Measurements from ENCODE around the gene GABPB1. TPM values are rescaled to one million over a fixed set of nuclear protein-coding genes. Genes with fewer than 3 reads are reported as not detected.

The GABPB1 gene
- polyA plus RNA-seq, 3 donors, result 29.9 to 31.6 (median 29.9) TPM

GRCh38 chr15:50353251-50353974, 1.6 kb downstream of the GABPB1 start:
- peak; percentile 21 for DNase-seq

DNA sequence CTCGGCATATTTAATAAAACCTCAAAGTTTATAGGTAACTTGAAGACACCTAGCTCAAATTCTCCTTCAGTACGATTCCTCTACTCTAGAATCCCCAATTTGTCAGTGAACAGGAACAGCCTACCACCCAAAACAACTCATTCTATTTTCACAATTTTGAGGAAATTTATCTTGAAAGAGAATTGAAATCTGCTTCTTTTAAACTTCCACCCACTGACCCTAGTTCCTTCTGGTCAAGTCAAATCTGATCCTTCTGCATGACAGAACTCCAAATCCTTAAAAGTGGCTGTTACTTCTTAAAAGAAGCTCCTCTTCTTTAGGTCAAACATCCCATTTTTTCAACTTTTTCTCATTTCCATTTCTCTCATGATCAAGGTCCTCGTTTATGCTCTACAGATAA, 4.4 kb downstream of the GABPB1 start:
- DNase-seq, result no peak

DNA sequence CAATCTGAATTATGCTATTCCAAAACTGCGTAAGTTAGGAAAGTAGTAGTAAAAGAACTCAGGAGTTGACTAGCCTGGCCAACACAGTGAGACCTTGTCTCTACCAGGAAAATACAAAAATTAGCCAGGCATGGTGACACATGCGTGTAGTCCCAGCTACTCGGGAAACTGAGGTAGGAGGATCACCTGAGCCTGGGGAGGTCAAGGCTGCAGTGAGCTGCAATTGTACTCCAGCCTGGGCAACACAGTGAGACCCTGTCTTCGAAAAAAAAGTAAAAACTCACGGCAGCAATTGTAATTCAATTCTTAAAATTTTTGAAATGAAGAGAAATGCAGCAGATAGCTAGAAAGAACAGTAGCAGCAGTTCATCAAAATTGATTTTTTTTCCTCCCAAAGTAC, 9.7 kb downstream of the GABPB1 start:
- DNase-seq, result no peak

DNA sequence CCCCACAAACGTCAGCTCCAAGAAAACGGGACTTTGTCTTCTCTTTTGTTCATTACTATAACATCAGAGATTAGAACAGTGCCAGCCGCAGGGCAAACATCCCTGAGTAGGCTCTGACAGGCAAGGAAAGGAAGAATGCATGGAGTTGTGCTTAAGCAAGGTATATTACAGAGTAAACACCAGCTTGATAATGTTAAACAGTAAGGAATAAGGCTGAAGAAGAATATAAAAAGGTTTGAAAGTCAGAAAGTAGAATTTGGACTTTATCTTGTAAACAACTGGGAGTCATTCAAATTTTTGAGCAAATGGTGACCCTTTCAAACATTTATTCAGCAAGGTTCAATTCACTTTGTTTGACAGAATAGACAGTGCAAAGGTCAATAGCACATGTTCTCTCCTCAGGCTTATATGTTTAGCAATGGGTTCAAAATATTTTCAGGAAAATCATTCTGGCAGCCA, 11.0 kb downstream of the GABPB1 start:
- no peak for DNase-seq

- DNase-seq, result no peak
Measured at GRCh38 chr15:50341616-50342136, 13.3 kb downstream of the GABPB1 start.

GRCh38 chr15:50340416-50340815, 14.6 kb downstream of the GABPB1 start:
- no peak for DNase-seq

DNA sequence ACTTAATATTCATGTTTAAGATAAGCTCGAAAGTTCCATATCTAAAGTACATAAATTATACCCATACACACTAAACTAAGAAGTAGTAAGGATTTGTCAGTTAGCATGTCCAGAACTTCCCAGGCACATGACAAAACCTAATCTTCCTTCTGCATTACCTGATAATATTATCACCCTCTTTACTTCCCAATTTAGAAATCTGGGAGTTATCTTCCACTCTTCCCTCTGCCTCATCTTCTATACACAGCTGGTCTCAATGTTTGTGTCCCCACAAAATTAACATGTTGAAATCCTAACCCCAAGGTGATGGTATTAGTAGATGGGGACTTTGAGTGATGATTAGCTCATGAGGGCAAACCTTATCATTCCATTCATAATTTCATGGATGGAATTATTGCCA, 15.3 kb downstream of the GABPB1 start:
- no peak for DNase-seq

GRCh38 chr15:50335251-50335650, 19.7 kb downstream of the GABPB1 start:
- no peak for DNase-seq

GRCh38 chr15:50333229-50333628, 21.8 kb downstream of the GABPB1 start:
- DNase-seq, result no peak

DNA sequence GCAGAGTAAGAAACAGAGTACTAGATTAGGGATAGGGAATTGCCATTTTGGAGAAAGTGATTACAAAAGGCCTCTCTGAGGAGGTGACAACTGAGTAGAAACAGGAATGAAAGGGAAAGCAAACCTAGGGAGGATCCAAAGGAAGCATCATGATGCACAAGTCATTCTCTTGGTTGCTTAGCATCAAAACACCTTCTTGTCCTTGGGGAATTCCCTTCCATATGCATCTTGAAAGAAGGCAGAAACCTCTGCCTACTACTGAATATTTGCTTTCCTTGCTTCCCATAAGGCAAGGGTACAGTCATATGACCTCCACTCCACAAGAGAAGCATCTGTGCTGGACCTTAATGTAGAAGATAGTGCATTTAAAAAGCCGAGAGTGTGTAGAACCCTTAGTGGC, 24.1 kb downstream of the GABPB1 start:
- no peak for DNase-seq

DNA sequence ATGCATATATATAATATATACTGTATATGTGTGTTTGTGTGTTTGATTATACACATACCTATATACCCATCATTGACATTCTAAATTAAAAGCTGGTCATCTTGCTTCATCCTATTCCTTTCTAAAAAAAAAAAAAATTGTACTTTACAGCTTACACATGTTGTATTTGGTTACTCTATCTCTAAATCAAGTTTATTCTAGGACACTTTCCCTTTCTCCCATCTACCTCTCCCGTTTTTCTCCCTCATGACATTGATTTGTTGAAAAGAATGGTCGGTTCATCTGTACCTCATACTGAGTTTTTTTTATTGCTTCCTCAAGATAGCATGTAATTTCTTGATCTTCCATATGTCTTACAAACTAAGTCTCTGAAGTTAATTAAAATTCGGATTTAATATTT, 26.9 kb downstream of the GABPB1 start:
- DNase-seq, result no peak

GRCh38 chr15:50321680-50322210, 33.3 kb downstream of the GABPB1 start:
- DNase-seq, result no peak

- no peak for DNase-seq
Measured at GRCh38 chr15:50320504-50320903, 34.5 kb downstream of the GABPB1 start.

- DNase-seq, result no peak
Measured at GRCh38 chr15:50318697-50319096, 36.3 kb downstream of the GABPB1 start.

DNA sequence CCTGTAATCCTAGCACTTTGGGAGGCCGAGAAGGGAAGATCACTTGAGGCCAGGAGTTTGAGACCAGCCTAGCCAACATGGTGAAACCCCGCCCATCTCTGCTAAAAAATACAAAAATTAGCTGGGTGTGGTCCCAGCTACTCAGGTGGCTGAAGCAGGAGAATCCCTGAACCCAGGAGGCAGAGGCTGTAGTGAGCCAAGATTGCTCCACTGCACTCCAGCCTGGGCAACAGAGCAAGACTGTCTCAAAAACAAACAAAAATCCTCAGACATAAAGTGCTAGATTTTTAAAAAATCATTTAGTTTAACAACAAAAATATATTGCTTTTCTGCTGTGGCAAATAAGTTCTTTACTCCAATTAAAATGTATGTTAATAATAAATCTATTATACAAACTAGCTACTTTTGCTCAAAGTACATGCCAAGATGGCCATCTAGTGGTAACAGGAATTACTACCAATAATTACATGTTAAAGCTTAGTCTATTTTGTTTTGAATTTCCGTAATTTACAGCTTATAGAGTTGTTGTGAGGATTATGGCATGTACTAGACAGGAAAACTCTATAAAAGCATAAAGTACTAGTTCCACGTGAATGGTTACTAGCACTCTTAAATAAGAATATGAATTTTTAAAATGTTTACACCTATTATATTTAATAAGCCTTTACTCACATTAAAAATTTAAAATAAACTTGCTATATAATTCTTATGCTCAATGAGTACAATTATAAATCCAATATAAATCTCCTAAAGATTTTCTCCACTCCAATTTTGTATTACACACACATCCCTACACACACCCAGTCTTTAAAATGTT, 39.0 kb downstream of the GABPB1 start:
- peak; percentile 29 for DNase-seq

DNA sequence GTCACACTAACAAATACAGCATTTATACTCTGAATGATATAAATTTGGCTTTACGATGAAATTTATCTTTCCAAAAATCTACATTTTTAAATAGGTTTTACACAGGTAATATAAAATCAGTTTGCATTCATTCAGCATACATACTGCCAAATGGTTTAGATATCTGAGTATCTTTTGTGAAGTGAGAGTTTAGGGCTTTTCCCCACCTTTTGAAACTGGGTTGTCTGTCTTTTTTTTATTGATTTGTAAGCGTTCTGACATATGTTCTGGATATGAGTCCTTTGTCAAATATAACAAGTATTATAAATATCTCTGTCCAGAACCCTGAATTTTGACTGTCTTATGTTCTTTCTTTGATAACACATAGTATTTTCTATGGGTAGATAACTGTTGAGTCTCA, 42.4 kb downstream of the GABPB1 start:
- no peak for DNase-seq

GRCh38 chr15:50307799-50308198, 47.2 kb downstream of the GABPB1 start:
- DNase-seq, result no peak

- DNase-seq, result no peak
Measured at GRCh38 chr15:50304836-50305235, 50.2 kb downstream of the GABPB1 start.

GRCh38 chr15:50302581-50302980, 52.4 kb downstream of the GABPB1 start:
- DNase-seq, result no peak

DNA sequence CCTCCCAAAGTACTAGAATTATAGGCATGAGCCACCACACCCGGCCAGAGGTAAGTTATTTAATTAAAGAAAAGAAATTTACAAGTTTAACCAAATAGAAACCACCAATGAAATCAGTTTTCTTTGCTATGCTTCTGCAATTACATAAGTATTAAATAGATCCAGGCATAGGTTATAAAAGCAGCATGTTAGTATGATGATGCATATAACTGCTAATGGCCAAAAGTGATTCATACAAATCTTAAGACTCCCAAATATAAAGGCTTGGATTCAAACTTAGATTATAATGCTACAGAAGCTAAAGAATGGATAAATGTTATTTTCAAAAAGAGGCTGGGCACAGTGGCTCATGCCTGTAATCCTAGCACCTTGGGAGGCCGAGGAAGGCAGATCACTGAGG, 56.7 kb downstream of the GABPB1 start:
- no peak for DNase-seq

- DNase-seq, result no peak
Measured at GRCh38 chr15:50295966-50296365, 59.0 kb downstream of the GABPB1 start.

GRCh38 chr15:50289749-50290148, 65.2 kb downstream of the GABPB1 start:
- no peak for DNase-seq

All from renal pelvis (tissue), 4 donors.